Neural crest cell (in vitro differentiated cells): ENCODE data around the gene GBP3. TPM values are rescaled to one million over a fixed set of nuclear protein-coding genes. Genes with fewer than 3 reads are reported as not detected.

ENCODE experiments used
- DNase-seq: peaks from one replicate; pipeline ENCODE4 v3.0.0; 2021; ENCODE audit warnings: low read depth, mixed read lengths, low spot score
- H3K27ac Mint-ChIP-seq: one replicate; pipeline ENCODE4 v1.8.0; 2021; ENCODE audit warnings: mild to moderate bottlenecking, mixed read lengths; ENCODE audit not compliant: unreplicated experiment
- H3K27me3 Mint-ChIP-seq: 2 replicates; pipeline ENCODE4 v1.8.0; 2021; ENCODE audit warnings: low read depth, mild to moderate bottlenecking, mixed read lengths
- H3K36me3 Mint-ChIP-seq: 2 replicates; pipeline ENCODE4 v1.8.0; 2021; ENCODE audit warnings: low read depth, mild to moderate bottlenecking, mixed read lengths
- H3K4me1 Mint-ChIP-seq: 2 replicates; pipeline ENCODE4 v1.8.0; 2021; ENCODE audit warnings: mixed read lengths
- H3K4me3 Mint-ChIP-seq: one replicate; pipeline ENCODE4 v1.8.0; 2021; ENCODE audit warnings: mild to moderate bottlenecking, mixed read lengths
- H3K9me3 Mint-ChIP-seq: 2 replicates; pipeline ENCODE4 v1.8.0; 2021; ENCODE audit warnings: mixed read lengths
- CTCF ChIP-seq: fragments of 200-600 bp; sonication (generic); conservative IDR thresholded peaks from 2 replicates; pipeline ENCODE4 v1.5.0; 2021; ENCODE audit warnings: antibody characterized with exemption, mild to moderate bottlenecking
- total RNA-seq: library from RNA; stranded (reverse); gene quantifications from 2 replicates; pipeline ENCODE4 v1.2.1, GENCODE V29; 2021

GBP3 gene
- total RNA-seq, 1 donor from 2014 or later: not detected

GRCh38 chr1:88961081-88961480 is 61.6 kb downstream of the GBP3 start:
- Mint-ChIP-seq H3K4me3 (no peak overlapping the region), H3K4me1 (peaks cover 5% of the 10 kb centered on the region), H3K27me3 (no peaks in the 10 kb centered on the region), H3K27ac (no peak overlapping the region), H3K36me3 (peaks cover 29% of the 10 kb centered on the region), H3K9me3 (no peaks in the 10 kb centered on the region)
- DNase-seq: no peak
- no peak for TF ChIP-seq CTCF

Other genes with a start within 250 kb of the GBP3 start
- 22.4 and 26.7 TPM in 2 replicates for gene GTF2B, start 131.3 kb downstream of the GBP3 start, total RNA-seq
- 49.2 and 50.7 TPM in 2 replicates for gene KYAT3, start 30.2 kb downstream of the GBP3 start, total RNA-seq
- 17.2 and 17.9 TPM in 2 replicates for gene RBMXL1, start 30.2 kb downstream of the GBP3 start, total RNA-seq
- not detected in 2 replicates for gene GBP1, start 42.3 kb upstream of the GBP3 start, total RNA-seq
- gene GBP2, start 103.2 kb upstream of the GBP3 start, total RNA-seq: not detected in 2 replicates
- not detected in 2 replicates for gene GBP7, start 153.1 kb upstream of the GBP3 start, total RNA-seq
- gene GBP4, start 176.1 kb upstream of the GBP3 start, total RNA-seq: not detected in 2 replicates
- not detected in 2 replicates for gene GBP5, start 250.0 kb upstream of the GBP3 start, total RNA-seq